ENCODE results near the gene CDK13.

GRCh38 chr7:39909526-39909925 lies 40.5 kb upstream of the CDK13 start:
- TF ChIP-seq POLR2A (IDR thresholded peaks at IDR 0.05; ENCODE audit: low read length) (no peak), GATA1 (IDR thresholded peaks at IDR 0.05; ENCODE audit: low read depth, low read length) (no peak)
